ENCODE measurements around the gene B4GALNT4.
"Not testable (repeated sequence)": the region's sequence is repeated elsewhere in the genome, so short reads cannot be mapped to it uniquely, and the experiment has no call there.

The B4GALNT4 gene

GRCh38 chr11:335779-336658 is 33.3 kb upstream of the B4GALNT4 start:
- FAIRE-seq: peak; percentile 95

- FAIRE-seq: peak; percentile 97
These were observed 32.6 kb upstream of the B4GALNT4 start for GRCh38 chr11:336659-337198.

- no peak for FAIRE-seq
These were observed 31.6 kb upstream of the B4GALNT4 start for GRCh38 chr11:337711-338110.

- FAIRE-seq: peak; percentile 45
These were observed 29.3 kb upstream of the B4GALNT4 start for GRCh38 chr11:339963-340362.

- no peak for FAIRE-seq
These were observed 28.5 kb upstream of the B4GALNT4 start for GRCh38 chr11:340539-341512.

- no peak for FAIRE-seq
These were observed 27.0 kb upstream of the B4GALNT4 start for GRCh38 chr11:342328-342727.

GRCh38 chr11:344836-345578 is 24.3 kb upstream of the B4GALNT4 start:
- FAIRE-seq: no peak

- FAIRE-seq: no peak
These were observed 22.8 kb upstream of the B4GALNT4 start for GRCh38 chr11:346529-346928.

GRCh38 chr11:349270-349954 is 19.9 kb upstream of the B4GALNT4 start:
- FAIRE-seq: not testable (repeated sequence)

- FAIRE-seq: not testable (repeated sequence)
These were observed 19.1 kb upstream of the B4GALNT4 start for GRCh38 chr11:350033-350722.

GRCh38 chr11:350723-351255 is 18.5 kb upstream of the B4GALNT4 start:
- FAIRE-seq: no peak

- FAIRE-seq: no peak
These were observed 17.9 kb upstream of the B4GALNT4 start for GRCh38 chr11:351411-351810.

- no peak for FAIRE-seq
These were observed 16.8 kb upstream of the B4GALNT4 start for GRCh38 chr11:352456-353031.

GRCh38 chr11:353179-353873 is 16.0 kb upstream of the B4GALNT4 start:
- FAIRE-seq: no peak

- FAIRE-seq: no peak
These were observed 13.5 kb upstream of the B4GALNT4 start for GRCh38 chr11:355581-356458.

GRCh38 chr11:356610-357009 is 12.7 kb upstream of the B4GALNT4 start:
- FAIRE-seq: no peak

GRCh38 chr11:357582-357981 is 11.7 kb upstream of the B4GALNT4 start:
- no peak for FAIRE-seq

- FAIRE-seq: no peak
These were observed 11.0 kb upstream of the B4GALNT4 start for GRCh38 chr11:358129-358800.
